Activated T-cell treated with anti-CD3 and anti-CD28 coated beads, Interleukin-2, amount 50 U/mL, for 72 hours (primary cell): ENCODE results near the gene ARRDC1. TPM values are rescaled to one million over a fixed set of nuclear protein-coding genes. Genes with fewer than 3 reads are reported as not detected.

Experiments
- ATAC-seq, 2 donors: fragments of 150-1000 bp; cut with Tn5 transposase; replicated peaks in 1 of 2; 2 replicates each; pipeline ENCODE4 v1.10.0; 2021; ENCODE audit warnings: moderate library complexity in 2 of 2, mild to moderate bottlenecking in 1 of 2
- DNase-seq, 2 donors: peaks; one replicate each; pipeline ENCODE4 v3.0.0; 2021 to 2022; ENCODE audit warnings: mixed read lengths in 1 of 2
- H3K27ac Mint-ChIP-seq: one replicate; pipeline ENCODE4 v1.8.0; 2022; ENCODE audit warnings: mild to moderate bottlenecking, moderate library complexity, mixed read lengths
- H3K27me3 Mint-ChIP-seq: one replicate; pipeline ENCODE4 v1.8.0; 2022; ENCODE audit warnings: low read depth, mixed read lengths
- H3K36me3 Mint-ChIP-seq, 2 donors: one replicate each; pipeline ENCODE4 v1.8.0; 2022; ENCODE audit warnings: mixed read lengths in 2 of 2, mild to moderate bottlenecking in 1 of 2; ENCODE audit not compliant: insufficient read depth in 2 of 2
- H3K4me1 Mint-ChIP-seq: one replicate; pipeline ENCODE4 v1.8.0; 2022; ENCODE audit warnings: low read depth, mixed read lengths
- H3K4me3 Mint-ChIP-seq, 2 donors: one replicate each; pipeline ENCODE4 v1.8.0; 2022; ENCODE audit warnings: mild to moderate bottlenecking in 2 of 2, mixed read lengths in 2 of 2, moderate library complexity in 2 of 2
- H3K9me3 Mint-ChIP-seq, 2 donors: one replicate each; pipeline ENCODE4 v1.8.0; 2022; ENCODE audit warnings: mixed read lengths in 2 of 2
- total RNA-seq, 2 donors: library from RNA; stranded (reverse); gene quantifications; one replicate each; pipeline ENCODE4 v1.2.3, GENCODE V29; 2022

The ARRDC1 gene
- total RNA-seq, 2 donors from 2014 or later = 45.3 to 47.2 TPM

- no peak overlapping the region for H3K4me3 Mint-ChIP-seq
- DNase-seq (no peak), ATAC-seq (no peak)
- no peaks in the 10 kb centered on the region for H3K27me3 Mint-ChIP-seq
- peaks cover 29% of the 10 kb centered on the region for H3K4me1 Mint-ChIP-seq
- no peaks in the 10 kb centered on the region for H3K9me3 Mint-ChIP-seq
- H3K36me3 Mint-ChIP-seq = no peaks in the 10 kb centered on the region
- H3K27ac Mint-ChIP-seq = peak overlapping the region; percentile 94
Observed at GRCh38 chr9:137610944-137611343, 5.5 kb downstream of the ARRDC1 start.

GRCh38 chr9:137611623-137612609 is 6.4 kb downstream of the ARRDC1 start:
- ATAC-seq = peak; percentile 73 to 78
- no peak overlapping the region for H3K4me3 Mint-ChIP-seq

DNA sequence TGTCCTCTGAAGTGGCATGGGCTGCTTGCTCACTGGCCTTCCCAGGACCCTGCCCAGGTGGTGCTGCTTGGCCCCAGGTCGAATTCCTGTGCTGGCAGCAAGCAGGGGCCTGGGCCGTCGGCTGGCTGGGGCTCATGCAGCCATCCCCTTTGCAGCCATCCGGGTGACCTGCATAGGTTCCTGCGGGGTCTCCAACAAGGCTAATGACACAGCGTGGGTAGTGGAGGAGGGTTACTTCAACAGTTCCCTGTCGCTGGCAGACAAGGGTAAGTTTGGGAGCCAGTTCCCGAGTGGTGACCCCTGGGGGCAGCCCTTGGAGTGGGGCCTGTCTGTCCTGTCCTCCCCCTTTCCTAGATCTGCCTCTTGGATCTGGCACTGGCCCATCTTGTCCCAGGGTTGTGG is 7.3 kb downstream of the ARRDC1 start:
- Mint-ChIP-seq H3K4me1 (peaks cover 30% of the 10 kb centered on the region), H3K4me3 (no peak overlapping the region), H3K27me3 (no peaks in the 10 kb centered on the region), H3K36me3 (no peaks in the 10 kb centered on the region), H3K9me3 (no peaks in the 10 kb centered on the region), H3K27ac (no peak overlapping the region)
- ATAC-seq (no peak), DNase-seq (no peak)

More at GRCh38 chr9:137611623-137612609, 6.4 kb downstream of the ARRDC1 start:
- Mint-ChIP-seq H3K27ac (peak overlapping the region; percentile 94), H3K9me3 (no peaks in the 10 kb centered on the region), H3K4me1 (peaks cover 29% of the 10 kb centered on the region), H3K36me3 (no peaks in the 10 kb centered on the region), H3K27me3 (no peaks in the 10 kb centered on the region)
- DNase-seq = peak; percentile 35 to 39

DNA sequence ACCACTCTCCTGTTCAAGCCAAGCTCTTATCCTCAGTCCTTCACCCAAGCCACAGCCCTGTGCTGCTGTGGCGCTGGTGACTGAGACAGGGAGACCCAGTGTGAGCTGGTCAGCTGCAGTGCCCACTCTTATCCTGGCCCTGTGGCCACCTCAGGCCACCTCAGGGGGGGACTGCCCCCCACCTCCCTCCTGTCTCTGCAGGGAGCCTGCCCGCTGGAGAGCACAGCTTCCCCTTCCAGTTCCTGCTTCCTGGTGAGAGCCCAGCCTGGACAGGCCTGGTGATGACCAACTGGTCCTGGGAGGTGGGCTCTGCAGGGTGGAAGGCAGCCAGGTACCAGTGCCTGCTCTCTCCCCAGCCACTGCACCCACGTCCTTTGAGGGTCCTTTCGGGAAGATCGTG is 7.8 kb downstream of the ARRDC1 start:
- Mint-ChIP-seq H3K4me3 (no peak overlapping the region), H3K27ac (no peak overlapping the region), H3K27me3 (no peaks in the 10 kb centered on the region), H3K36me3 (no peaks in the 10 kb centered on the region), H3K9me3 (no peaks in the 10 kb centered on the region), H3K4me1 (peaks cover 33% of the 10 kb centered on the region)
- DNase-seq = no peak
- no peak for ATAC-seq

GRCh38 chr9:137613738-137614523 is 8.4 kb downstream of the ARRDC1 start:
- Mint-ChIP-seq H3K36me3 (no peaks in the 10 kb centered on the region), H3K27ac (no peak overlapping the region), H3K4me3 (no peak overlapping the region), H3K9me3 (no peaks in the 10 kb centered on the region), H3K27me3 (no peaks in the 10 kb centered on the region), H3K4me1 (peaks cover 33% of the 10 kb centered on the region)
- DNase-seq (no peak), ATAC-seq (no peak)

DNA sequence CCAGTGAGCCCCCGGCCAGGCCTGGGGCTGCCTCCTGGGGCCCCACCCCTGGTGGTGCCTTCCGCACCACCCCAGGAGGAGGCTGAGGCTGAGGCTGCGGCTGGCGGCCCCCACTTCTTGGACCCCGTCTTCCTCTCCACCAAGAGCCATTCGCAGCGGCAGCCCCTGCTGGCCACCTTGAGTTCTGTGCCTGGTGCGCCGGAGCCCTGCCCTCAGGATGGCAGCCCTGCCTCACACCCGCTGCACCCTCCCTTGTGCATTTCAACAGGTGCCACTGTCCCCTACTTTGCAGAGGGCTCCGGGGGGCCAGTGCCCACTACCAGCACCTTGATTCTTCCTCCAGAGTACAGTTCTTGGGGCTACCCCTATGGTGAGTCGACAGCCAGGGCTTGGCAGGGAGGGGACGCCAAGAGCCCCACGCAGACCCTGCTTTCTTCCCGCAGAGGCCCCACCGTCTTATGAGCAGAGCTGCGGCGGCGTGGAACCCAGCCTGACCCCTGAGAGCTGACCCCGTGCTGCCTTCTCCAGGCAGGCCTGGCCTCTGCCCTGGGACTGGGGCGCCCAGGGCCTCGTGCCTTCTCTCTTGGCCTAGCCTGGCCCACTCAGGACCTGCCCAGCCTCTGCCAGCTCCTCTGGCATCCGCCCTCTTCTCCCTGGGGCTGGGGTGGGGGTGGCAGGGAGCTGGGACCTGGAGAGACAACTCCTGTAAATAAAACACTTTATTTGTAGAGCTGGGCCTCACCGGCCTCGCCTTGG is 9.3 kb downstream of the ARRDC1 start:
- H3K27me3 Mint-ChIP-seq = no peaks in the 10 kb centered on the region
- H3K27ac Mint-ChIP-seq = no peak overlapping the region
- peaks cover 37% of the 10 kb centered on the region for H3K4me1 Mint-ChIP-seq
- no peaks in the 10 kb centered on the region for H3K36me3 Mint-ChIP-seq
- no peak for ATAC-seq
- no peak for DNase-seq
- H3K9me3 Mint-ChIP-seq = no peaks in the 10 kb centered on the region
- no peak overlapping the region for H3K4me3 Mint-ChIP-seq

- no peak for ATAC-seq
- H3K4me3 Mint-ChIP-seq = no peak overlapping the region
Observed at GRCh38 chr9:137615387-137615871, 9.9 kb downstream of the ARRDC1 start.

GRCh38 chr9:137618105-137619067 is 12.9 kb downstream of the ARRDC1 start, which contains the start of gene EHMT1:
Gene EHMT1, plus strand, starts transcription at chr9:137619005. Its CDS starts 24 bp downstream, at chr9:137619029.
- H3K27me3 Mint-ChIP-seq = no peaks in the 10 kb centered on the region
- peak within 1 kb of the TSS; percentile 93 to 94 for H3K4me3 Mint-ChIP-seq
- peak; percentile 82 to 86 for ATAC-seq
- H3K36me3 Mint-ChIP-seq = no peaks in the 10 kb centered on the region
- H3K9me3 Mint-ChIP-seq = no peaks in the 10 kb centered on the region
- peak; percentile 88 to 96 for DNase-seq
- peak within 1 kb of the TSS; percentile 84 for H3K27ac Mint-ChIP-seq
- peaks cover 50% of the 10 kb centered on the region for H3K4me1 Mint-ChIP-seq

More at GRCh38 chr9:137615387-137615871, 9.9 kb downstream of the ARRDC1 start:
- H3K27ac Mint-ChIP-seq = no peak overlapping the region
- H3K36me3 Mint-ChIP-seq = no peaks in the 10 kb centered on the region
- H3K9me3 Mint-ChIP-seq = no peaks in the 10 kb centered on the region
- H3K4me1 Mint-ChIP-seq = peaks cover 43% of the 10 kb centered on the region
- DNase-seq = no peak
- no peaks in the 10 kb centered on the region for H3K27me3 Mint-ChIP-seq

DNA sequence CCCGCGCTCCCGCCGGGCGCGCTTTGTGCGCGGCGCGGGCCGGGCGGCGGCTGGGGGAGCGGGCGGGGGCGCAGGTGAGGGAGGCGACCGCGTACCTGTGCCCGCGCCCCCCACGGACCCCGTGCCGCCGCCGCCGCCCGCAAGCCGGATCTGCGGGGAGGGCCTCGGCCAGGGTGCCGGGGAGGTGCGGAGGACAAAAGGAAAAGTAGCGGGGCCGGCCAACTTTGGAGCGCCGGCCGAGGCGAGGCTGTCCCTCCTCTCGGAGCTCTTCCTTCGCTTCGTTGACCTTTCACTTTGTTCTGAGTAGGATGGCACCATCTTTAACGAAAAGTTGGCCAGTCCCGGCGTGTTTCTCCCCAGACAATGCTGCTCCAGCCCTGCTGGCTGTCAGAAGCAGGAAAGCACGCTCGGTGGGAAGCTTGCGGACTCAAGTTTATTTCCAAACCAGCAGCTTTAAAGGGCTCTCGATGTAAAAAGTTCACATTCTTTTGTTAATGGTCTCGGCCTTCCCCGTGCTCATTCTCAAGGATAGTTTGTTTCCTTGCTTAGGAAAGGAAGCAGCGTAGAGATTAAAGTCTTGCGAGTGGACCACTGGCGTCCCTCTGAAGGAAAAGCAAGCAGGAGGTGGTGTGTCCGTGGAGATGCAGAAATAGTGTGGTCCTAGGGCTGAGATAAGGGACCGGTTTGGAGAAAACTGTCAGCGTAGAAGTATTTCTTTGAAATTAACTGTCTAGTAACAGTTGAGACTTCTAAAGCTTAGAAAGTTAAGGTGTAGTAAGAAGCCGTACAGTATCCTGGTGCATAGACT is 14.0 kb downstream of the ARRDC1 start:
- Mint-ChIP-seq H3K4me3 (peak overlapping the region; percentile 87 to 94), H3K27ac (peak overlapping the region; percentile 84), H3K36me3 (peaks cover 0 to 5% of the 10 kb centered on the region in 2 donors), H3K4me1 (peaks cover 50% of the 10 kb centered on the region), H3K27me3 (no peaks in the 10 kb centered on the region), H3K9me3 (no peaks in the 10 kb centered on the region)
- ATAC-seq (peak; percentile 12), DNase-seq (peak; percentile 38 to 46)

GRCh38 chr9:137620048-137620405 is 14.5 kb downstream of the ARRDC1 start:
- Mint-ChIP-seq H3K9me3 (no peaks in the 10 kb centered on the region), H3K4me3 (peak overlapping the region; percentile 87 to 94), H3K36me3 (peaks cover 0 to 5% of the 10 kb centered on the region in 2 donors), H3K27me3 (no peaks in the 10 kb centered on the region), H3K27ac (peak overlapping the region; percentile 84), H3K4me1 (peaks cover 52% of the 10 kb centered on the region)
- DNase-seq = no peak
- no peak for ATAC-seq

GRCh38 chr9:137620581-137620980 is 15.1 kb downstream of the ARRDC1 start:
- Mint-ChIP-seq H3K4me1 (peaks cover 58% of the 10 kb centered on the region), H3K9me3 (no peaks in the 10 kb centered on the region), H3K27me3 (no peaks in the 10 kb centered on the region), H3K27ac (peak overlapping the region; percentile 22), H3K36me3 (peaks cover 0 to 7% of the 10 kb centered on the region in 2 donors), H3K4me3 (peak overlapping the region; percentile 87 to 94)
- ATAC-seq (no peak), DNase-seq (no peak)
